GM18907 (cell line): Measurements from ENCODE around the gene ZNF385B.
"Not testable (repeated sequence)": the region's sequence is repeated elsewhere in the genome, so short reads cannot be mapped to it uniquely, and the experiment has no call there.

Source experiments
- ATAC-seq: cut with Tn5 transposase; IDR thresholded peaks from one replicate; pipeline ENCODE4 v1.9.1; 2021; ENCODE audit warnings: mild to moderate bottlenecking, moderate library complexity; ENCODE audit not compliant: unreplicated experiment

The ZNF385B gene

DNA sequence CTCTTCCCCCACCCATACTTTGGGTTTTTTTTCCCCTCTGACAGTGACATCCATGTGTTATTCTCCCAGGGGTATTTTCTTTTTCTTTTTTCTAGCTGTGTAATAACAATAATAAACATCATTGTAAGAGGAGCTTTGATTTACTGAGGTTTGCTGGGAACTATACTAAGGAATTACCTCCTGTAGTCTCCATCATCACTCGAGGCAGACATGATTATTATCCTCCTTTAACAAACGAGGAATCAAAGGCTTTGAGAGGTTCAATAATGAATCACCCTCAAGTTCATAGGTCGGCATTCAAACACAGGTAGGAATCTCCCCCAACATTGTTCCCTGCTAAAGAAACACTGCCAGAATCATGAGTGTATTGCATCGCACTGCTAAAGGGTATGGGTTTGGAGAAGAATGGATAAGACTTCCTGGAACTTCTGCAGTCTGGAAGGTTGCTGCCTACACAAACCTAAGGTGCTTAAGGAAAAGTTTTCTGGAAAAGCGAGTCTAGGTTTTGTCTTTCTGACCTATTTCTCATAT, 336.5 kb downstream of the ZNF385B start:
- no peak for ATAC-seq

DNA sequence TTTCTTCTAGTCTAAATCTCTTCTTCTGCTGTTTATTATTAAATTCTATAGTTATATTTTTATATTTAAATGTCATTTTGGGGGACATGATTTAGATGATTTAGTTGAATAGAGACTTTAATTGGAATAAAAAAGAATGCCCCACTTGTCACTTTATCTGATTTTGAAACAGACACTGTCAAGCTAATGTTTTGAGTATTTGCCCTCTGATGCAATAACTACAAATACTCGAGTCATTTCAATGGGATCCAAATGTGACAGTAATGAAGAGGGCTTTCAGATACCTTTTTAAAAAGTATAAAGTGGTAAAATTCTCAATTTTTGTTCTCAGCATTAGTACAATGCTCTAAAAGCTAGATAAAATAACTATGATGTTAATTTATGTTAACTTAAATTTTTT, 339.5 kb downstream of the ZNF385B start:
- no peak for ATAC-seq

DNA sequence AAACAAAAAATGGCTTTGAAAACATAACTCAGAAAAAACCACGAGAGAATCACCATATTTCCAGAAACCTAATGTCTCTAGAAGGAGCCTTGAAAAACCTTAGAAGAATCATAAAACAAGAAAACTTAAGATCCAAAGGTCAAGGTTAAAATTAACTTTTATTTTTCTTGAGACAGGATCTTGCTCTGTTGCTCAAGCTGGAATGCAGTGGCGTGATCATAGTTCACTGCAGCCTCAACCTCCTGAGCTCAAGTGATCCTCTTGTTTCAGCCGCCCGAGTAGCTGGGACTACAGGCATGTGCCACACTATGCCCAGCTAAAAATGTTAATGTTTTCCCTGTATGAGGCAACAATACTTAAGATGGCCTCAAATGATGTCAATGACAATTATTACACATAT, 342.6 kb downstream of the ZNF385B start:
- ATAC-seq, result no peak

GRCh38 chr2:179513181-179513580, 348.2 kb downstream of the ZNF385B start:
- ATAC-seq, result no peak

GRCh38 chr2:179512281-179513035, 349.0 kb downstream of the ZNF385B start:
- no peak for ATAC-seq

GRCh38 chr2:179511105-179511789, 350.2 kb downstream of the ZNF385B start:
- ATAC-seq, result no peak

- no peak for ATAC-seq
Measured at GRCh38 chr2:179495315-179495714, 366.1 kb downstream of the ZNF385B start.

DNA sequence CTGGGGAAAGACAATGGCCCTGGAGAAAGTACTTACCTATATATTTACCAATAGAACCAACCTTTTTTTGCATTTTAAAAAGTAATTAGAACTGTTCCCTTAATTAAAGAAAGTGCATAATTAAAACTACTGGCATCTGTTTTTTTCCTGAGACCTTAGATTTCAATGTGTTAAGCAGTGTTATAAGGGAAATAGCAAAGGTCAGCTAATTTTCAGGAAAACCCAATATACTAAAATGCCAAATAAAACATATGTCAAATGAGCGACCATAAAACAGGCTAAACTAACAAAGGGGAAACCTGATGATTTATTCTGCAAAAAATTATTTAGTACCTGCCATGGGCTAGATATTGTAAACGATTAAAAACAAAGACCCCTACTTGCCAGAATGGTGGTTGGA, 372.8 kb downstream of the ZNF385B start:
- no peak for ATAC-seq

- no peak for ATAC-seq
Measured at GRCh38 chr2:179487010-179487731, 374.2 kb downstream of the ZNF385B start.

GRCh38 chr2:179483131-179483530, 378.3 kb downstream of the ZNF385B start:
- ATAC-seq, result no peak

GRCh38 chr2:179479947-179480346, 381.5 kb downstream of the ZNF385B start:
- no peak for ATAC-seq

DNA sequence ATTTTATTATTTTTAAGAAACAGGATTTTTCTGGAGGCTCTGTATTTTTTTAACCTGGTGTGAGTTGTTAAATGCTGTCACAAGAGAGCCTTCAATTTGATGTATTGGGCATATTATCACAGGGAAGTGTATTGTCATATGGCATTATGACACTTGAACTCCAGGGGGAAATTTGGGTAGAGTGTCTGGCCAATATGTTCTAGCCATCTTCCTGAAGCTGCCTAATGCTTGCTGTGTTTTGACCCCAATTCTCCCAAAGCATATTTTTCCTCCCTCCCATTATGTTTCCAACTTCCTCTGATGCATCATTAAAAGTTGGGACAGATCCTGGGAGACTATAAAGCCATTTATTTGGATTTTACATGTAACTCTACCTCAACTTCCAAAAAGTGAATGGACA, 382.6 kb downstream of the ZNF385B start:
- no peak for ATAC-seq

GRCh38 chr2:179470992-179471391, 390.4 kb downstream of the ZNF385B start:
- ATAC-seq, result no peak

GRCh38 chr2:179470089-179470488, 391.3 kb downstream of the ZNF385B start:
- no peak for ATAC-seq

GRCh38 chr2:179467960-179468359, 393.5 kb downstream of the ZNF385B start:
- ATAC-seq, result no peak

GRCh38 chr2:179467111-179467510, 394.3 kb downstream of the ZNF385B start:
- no peak for ATAC-seq

GRCh38 chr2:179461420-179461819, 400.0 kb downstream of the ZNF385B start:
- no peak for ATAC-seq

GRCh38 chr2:179460181-179460929, 401.1 kb downstream of the ZNF385B start:
- no peak for ATAC-seq

GRCh38 chr2:179458113-179458512, 403.3 kb downstream of the ZNF385B start:
- ATAC-seq, result not testable (repeated sequence)

DNA sequence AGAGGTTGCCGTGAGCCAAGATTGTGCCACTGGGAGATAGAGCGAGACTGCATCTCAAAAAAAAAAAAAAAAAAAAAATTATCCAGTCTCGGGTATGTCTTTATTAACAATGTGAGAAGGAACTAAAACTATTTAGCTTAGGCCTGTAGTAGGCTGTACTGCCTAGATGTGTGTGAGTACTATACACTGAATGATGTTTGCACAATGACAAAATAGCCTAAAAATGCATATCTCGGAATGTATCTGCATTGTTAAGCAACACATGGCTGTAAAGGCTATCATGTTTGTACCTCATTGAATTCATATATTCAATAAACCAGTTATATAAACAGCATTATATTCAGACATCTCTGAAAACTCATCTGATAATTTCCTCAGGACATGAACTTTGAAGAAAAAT, 405.6 kb downstream of the ZNF385B start:
- ATAC-seq, result no peak

DNA sequence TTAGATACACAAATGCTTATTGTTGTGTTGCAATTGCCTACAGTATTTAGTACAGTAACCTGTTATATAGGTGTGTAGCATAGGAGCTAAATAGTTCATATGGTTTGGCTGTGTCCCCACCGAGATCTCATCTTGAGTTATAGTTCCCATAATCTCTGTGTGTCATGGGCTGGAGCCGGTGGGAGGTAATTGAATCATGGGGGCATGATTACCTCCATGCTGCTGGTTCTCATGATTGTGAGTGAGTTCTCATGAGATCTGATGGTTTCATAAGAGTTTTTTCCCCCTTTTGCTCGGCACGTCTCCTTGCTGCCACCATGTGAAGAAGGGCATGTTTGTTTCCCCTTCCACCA, 406.3 kb downstream of the ZNF385B start:
- ATAC-seq, result no peak
